ENCODE data around the gene UQCC3. TPM values are rescaled to one million over a fixed set of nuclear protein-coding genes. Genes with fewer than 3 reads are reported as not detected.
A peak's percentile ranks its signal among the peaks of the same experiment; 100 is the strongest.

UQCC3 gene
- total and polyA plus RNA-seq, 2 of the 13 experiments (the other 11 are each of a cell fraction or from before 2014, with no cell fraction given): 7.7 to 16.0 TPM

- peak; percentile 80 for TF ChIP-seq XRCC5 (optimal IDR thresholded peaks at IDR 0.05; ENCODE audit: low read length)
- TF ChIP-seq PLSCR1 (CRISPR knock-in tag; IDR thresholded peaks at IDR 0.05; ENCODE audit: borderline replicate concordance): no peak
- no peak; the same call in 1 of the 2 replicates for TF ChIP-seq SAFB2 (CRISPR knock-in tag; IDR thresholded peaks at IDR 0.05; ENCODE audit: borderline replicate concordance, low read depth)
- peak; percentile 77; the same call in 1 of the 2 replicates for TF ChIP-seq IKZF5 (CRISPR knock-in tag; IDR thresholded peaks at IDR 0.05)
- no peak for TF ChIP-seq TRIM24 (CRISPR knock-in tag; IDR thresholded peaks at IDR 0.05)
- no peak for TF ChIP-seq JUN (CRISPR knock-in tag; IDR thresholded peaks at IDR 0.05)
- no peak for TF ChIP-seq ZNF646 (CRISPR knock-in tag; IDR thresholded peaks at IDR 0.05)
- TF ChIP-seq CEBPB (IDR thresholded peaks at IDR 0.05; ENCODE audit: borderline replicate concordance, low read depth, low read length): no peak
- peak; percentile 68; the same call in 1 of the 2 replicates for TF ChIP-seq HDAC1 (CRISPR knock-in tag; IDR thresholded peaks at IDR 0.05)
- TF ChIP-seq SP2 (CRISPR knock-in tag; IDR thresholded peaks at IDR 0.05): no peak; the same call in none of the 2 replicates
- no peak for TF ChIP-seq ZNF512B (CRISPR knock-in tag; IDR thresholded peaks at IDR 0.05; ENCODE audit: borderline replicate concordance)
- TF ChIP-seq ZNF550 (CRISPR knock-in tag; IDR thresholded peaks at IDR 0.05; ENCODE audit: borderline replicate concordance): peak; percentile 93; the same call in 1 of the 2 replicates
- no peak for TF ChIP-seq ZNF274 (CRISPR knock-in tag; IDR thresholded peaks at IDR 0.05)
- TF ChIP-seq CTCF (CRISPR knock-in tag; IDR thresholded peaks at IDR 0.05): no peak; the same call in none of the 2 replicates
- TF ChIP-seq CAMTA2 (CRISPR knock-in tag; IDR thresholded peaks at IDR 0.05; ENCODE audit: borderline replicate concordance): no peak
Observed at GRCh38 chr11:62671608-62672389, at the start of gene UQCC3, which contains the start of gene LBHD1 (continued).
